ENCODE data around the gene MCU. TPM values are rescaled to one million over a fixed set of nuclear protein-coding genes. Genes with fewer than 3 reads are reported as not detected.

The MCU gene
- total and polyA plus RNA-seq, 2 of the 8 experiments (the other 6 are each of a cell fraction or from before 2014, with no cell fraction given): 51.6 to 62.2 TPM

DNA sequence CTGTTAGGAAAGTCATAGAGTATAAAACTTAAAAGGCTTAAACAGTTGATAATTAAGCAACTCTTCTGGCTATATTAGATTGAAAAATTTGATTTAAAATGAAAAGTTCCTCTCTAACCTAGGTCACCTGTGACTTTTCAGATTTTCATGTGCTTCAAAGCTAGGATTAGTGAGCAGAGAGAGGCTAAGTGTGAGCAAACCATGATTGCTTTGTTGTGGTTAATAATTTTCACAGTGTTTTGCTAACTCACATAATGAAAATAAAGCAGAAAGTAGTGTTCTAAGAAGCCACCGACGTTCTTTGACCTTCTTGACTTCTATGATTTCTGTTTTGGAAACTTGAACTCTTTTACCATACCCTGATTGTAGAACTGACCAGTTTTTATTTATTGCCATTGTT, 126.1 kb downstream of the MCU start:
- H4K5ac ChIP-seq (ENCODE audit: insufficient read length, low read depth, low read length): no peak overlapping the region
- H2BK20ac ChIP-seq (ENCODE audit: low read length): no peak overlapping the region
- no peaks in the 10 kb centered on the region for H3K4me1 ChIP-seq (replicated peaks in 1 of 4; ENCODE audit: control insufficient read depth in 3 of 4, insufficient read depth in 4 of 4, low read length in 3 of 4)
- H3K27ac ChIP-seq (ENCODE audit: low read depth, low read length): no peak overlapping the region
- H3K9ac ChIP-seq (replicated peaks in 1 of 4; ENCODE audit: extremely low read depth in 1 of 4, low read depth in 3 of 4, low read length in 3 of 4): no peak overlapping the region
- H3K23me2 ChIP-seq (ENCODE audit: low read depth, low read length): no peaks in the 10 kb centered on the region
- H3K79me2 ChIP-seq (ENCODE audit: control insufficient read depth in 1 of 2, insufficient read depth in 2 of 2, low read length in 2 of 2): peaks cover 0 to 13% of the 10 kb centered on the region in 2 experiments; a peak in 2 of 4 replicates
- no peak overlapping the region for H2AFZ ChIP-seq (ENCODE audit: low read length)
- no peaks in the 10 kb centered on the region for H3K27me3 ChIP-seq (replicated peaks in 1 of 4; ENCODE audit: control insufficient read depth in 3 of 4, extremely low read depth in 1 of 4, insufficient read depth in 3 of 4, low read length in 3 of 4)
- H3K9me3 ChIP-seq (ENCODE audit: insufficient read depth in 2 of 2, low read depth in 1 of 2, low read length in 1 of 2): no peaks in the 10 kb centered on the region
- H4K20me1 ChIP-seq (replicated peaks in 1 of 2; ENCODE audit: control insufficient read depth in 1 of 2, insufficient read depth in 2 of 2, low read length in 2 of 2): no peaks in the 10 kb centered on the region
- no peak overlapping the region for H2BK12ac ChIP-seq (ENCODE audit: low read depth, low read length)
- H3K56ac ChIP-seq (replicated peaks; ENCODE audit: insufficient read length, low read depth, low read length): no peak overlapping the region
- no peak overlapping the region for H3K4me3 ChIP-seq (ENCODE audit: extremely low read depth in 1 of 4, insufficient read depth in 2 of 4, low read depth in 3 of 4, low read length in 4 of 4)
- no peak overlapping the region for H3K14ac ChIP-seq (ENCODE audit: insufficient read length)
- POLR2A ChIA-PET (ENCODE audit: partially characterized antibody): no interaction called here
- no peak overlapping the region for H2BK5ac ChIP-seq (ENCODE audit: low read depth, low read length)
- DNase-seq (ENCODE audit: low read depth in 1 of 2, low spot score in 2 of 2) (no peak), FAIRE-seq (no peak)
- 91% methylated on average over 2 of the region's 2 CpGs; no CpG with 5 or more reads in 1 of the 2 experiments for WGBS, 2 experiments (ENCODE audit: extremely low coverage in 1 of 2, insufficient coverage in 1 of 2, insufficient read length in 1 of 2, insufficient replicate concordance in 2 of 2, low coverage in 1 of 2, low lambda C conversion rate in 2 of 2, missing lambda C conversion rate in 1 of 2)
- no peaks in the 10 kb centered on the region for H3K79me1 ChIP-seq (ENCODE audit: low read depth, low read length)
- H2BK15ac ChIP-seq (ENCODE audit: low read length): no peak overlapping the region
- H2BK120ac ChIP-seq (replicated peaks; ENCODE audit: low read depth, low read length): no peak overlapping the region
- no peak overlapping the region for H3K4ac ChIP-seq (replicated peaks; ENCODE audit: insufficient read length, low read depth, low read length)
- H2AK5ac ChIP-seq (ENCODE audit: low read depth, low read length): no peak overlapping the region
- no peak overlapping the region for H3K23ac ChIP-seq (ENCODE audit: insufficient read length)
- no peaks in the 10 kb centered on the region; a peak in 1 of 8 replicates for H3K36me3 ChIP-seq (ENCODE audit: control insufficient read depth in 2 of 4, insufficient read depth in 4 of 4, low read length in 3 of 4)
- CTCF ChIA-PET (ENCODE audit: partially characterized antibody): interaction anchor here (0.6 to 1.4 kb wide), 3 partner anchors 8 to 444 kb away, joined by 3 read pairs; no protein-coding TSS in a partner anchor
- H3K18ac ChIP-seq (ENCODE audit: extremely low read depth, low read length): no peak overlapping the region
- no peak overlapping the region for H4K8ac ChIP-seq (ENCODE audit: extremely low read depth, insufficient read depth, low read length)
- no peak overlapping the region for H3K4me2 ChIP-seq (ENCODE audit: insufficient read depth in 1 of 2, low read depth in 2 of 2, low read length in 2 of 2)
- H4K91ac ChIP-seq (replicated peaks; ENCODE audit: insufficient read length, low read length): no peak overlapping the region
- no peak for TF ChIP-seq CBX5 (IDR thresholded peaks at IDR 0.05; ENCODE audit: low read depth, low read length)
- no peak for TF ChIP-seq KDM5A (IDR thresholded peaks at IDR 0.05; ENCODE audit: low read length)
- TF ChIP-seq SIN3A (conservative IDR thresholded peaks at IDR 0.05 in 1 of 2, IDR thresholded peaks at IDR 0.05 in 1 of 2; ENCODE audit: low read depth in 1 of 2, low read length in 2 of 2): no peak
- no peak for TF ChIP-seq RFX5 (IDR thresholded peaks at IDR 0.05; ENCODE audit: borderline replicate concordance, low read depth, low read length)
- TF ChIP-seq SP2 (IDR thresholded peaks at IDR 0.05; ENCODE audit: low read length): no peak
- no peak for TF ChIP-seq ZNF274 (IDR thresholded peaks at IDR 0.05; ENCODE audit: borderline replicate concordance, extremely low read depth, low read length)
- no peak for TF ChIP-seq CBX8 (IDR thresholded peaks at IDR 0.05; ENCODE audit: borderline replicate concordance, low read depth, low read length)
- TF ChIP-seq HDAC6 (IDR thresholded peaks at IDR 0.05; ENCODE audit: low read depth, low read length): no peak
- no peak for TF ChIP-seq SP1 (IDR thresholded peaks at IDR 0.05; ENCODE audit: low read depth, low read length)
- no peak for TF ChIP-seq NANOG (IDR thresholded peaks at IDR 0.05; ENCODE audit: insufficient read depth, low read depth, low read length, poor library complexity, severe bottlenecking)
- TF ChIP-seq, protein P1, sequence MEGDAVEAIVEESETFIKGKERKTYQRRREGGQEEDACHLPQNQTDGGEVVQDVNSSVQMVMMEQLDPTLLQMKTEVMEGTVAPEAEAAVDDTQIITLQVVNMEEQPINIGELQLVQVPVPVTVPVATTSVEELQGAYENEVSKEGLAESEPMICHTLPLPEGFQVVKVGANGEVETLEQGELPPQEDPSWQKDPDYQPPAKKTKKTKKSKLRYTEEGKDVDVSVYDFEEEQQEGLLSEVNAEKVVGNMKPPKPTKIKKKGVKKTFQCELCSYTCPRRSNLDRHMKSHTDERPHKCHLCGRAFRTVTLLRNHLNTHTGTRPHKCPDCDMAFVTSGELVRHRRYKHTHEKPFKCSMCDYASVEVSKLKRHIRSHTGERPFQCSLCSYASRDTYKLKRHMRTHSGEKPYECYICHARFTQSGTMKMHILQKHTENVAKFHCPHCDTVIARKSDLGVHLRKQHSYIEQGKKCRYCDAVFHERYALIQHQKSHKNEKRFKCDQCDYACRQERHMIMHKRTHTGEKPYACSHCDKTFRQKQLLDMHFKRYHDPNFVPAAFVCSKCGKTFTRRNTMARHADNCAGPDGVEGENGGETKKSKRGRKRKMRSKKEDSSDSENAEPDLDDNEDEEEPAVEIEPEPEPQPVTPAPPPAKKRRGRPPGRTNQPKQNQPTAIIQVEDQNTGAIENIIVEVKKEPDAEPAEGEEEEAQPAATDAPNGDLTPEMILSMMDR (IDR thresholded peaks at IDR 0.05; ENCODE audit: control extremely low read depth in 1 of 3, insufficient read depth in 1 of 3, low read depth in 1 of 3, low read length in 3 of 3): no peak
- TF ChIP-seq EGR1 (IDR thresholded peaks at IDR 0.05; ENCODE audit: borderline replicate concordance, low read depth, low read length): no peak
